ENCODE measurements around the gene ZNF507. TPM values are rescaled to one million over a fixed set of nuclear protein-coding genes. Genes with fewer than 3 reads are reported as not detected.

ZNF507 gene
- total RNA-seq, 1 donor from 2014 or later, result 22.2 TPM

DNA sequence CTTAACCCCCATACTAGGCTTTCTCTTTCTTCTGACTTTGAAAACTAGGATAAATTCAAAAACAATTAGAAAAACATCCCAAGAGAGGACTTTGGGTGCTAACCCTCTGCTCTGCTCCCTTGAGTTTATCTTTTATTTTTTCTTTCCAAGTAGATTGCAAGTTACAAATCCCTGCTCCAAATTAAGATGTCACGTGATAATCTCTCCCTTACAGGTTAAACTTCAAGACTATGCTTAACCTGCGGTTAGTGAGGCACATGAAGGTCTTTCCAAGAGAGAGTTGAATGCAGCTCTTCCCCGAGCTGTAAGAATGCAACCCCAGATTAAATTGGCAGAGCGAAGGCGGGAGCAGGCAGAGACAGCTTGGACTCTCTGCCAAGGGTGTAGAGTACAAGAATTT is 12.2 kb upstream of the ZNF507 start:
- Mint-ChIP-seq H3K36me3 (ENCODE audit: low read depth, unreplicated experiment) (no peaks in the 10 kb centered on the region), H3K27ac (ENCODE audit: unreplicated experiment) (no peak overlapping the region), H3K9me3 (ENCODE audit: unreplicated experiment) (no peaks in the 10 kb centered on the region), H3K4me1 (ENCODE audit: unreplicated experiment) (no peaks in the 10 kb centered on the region), H3K27me3 (ENCODE audit: unreplicated experiment) (peaks cover 2% of the 10 kb centered on the region), H3K4me3 (ENCODE audit: unreplicated experiment) (no peak overlapping the region)
- no peak for DNase-seq (ENCODE audit: low spot score)
- TF ChIP-seq, protein P1, sequence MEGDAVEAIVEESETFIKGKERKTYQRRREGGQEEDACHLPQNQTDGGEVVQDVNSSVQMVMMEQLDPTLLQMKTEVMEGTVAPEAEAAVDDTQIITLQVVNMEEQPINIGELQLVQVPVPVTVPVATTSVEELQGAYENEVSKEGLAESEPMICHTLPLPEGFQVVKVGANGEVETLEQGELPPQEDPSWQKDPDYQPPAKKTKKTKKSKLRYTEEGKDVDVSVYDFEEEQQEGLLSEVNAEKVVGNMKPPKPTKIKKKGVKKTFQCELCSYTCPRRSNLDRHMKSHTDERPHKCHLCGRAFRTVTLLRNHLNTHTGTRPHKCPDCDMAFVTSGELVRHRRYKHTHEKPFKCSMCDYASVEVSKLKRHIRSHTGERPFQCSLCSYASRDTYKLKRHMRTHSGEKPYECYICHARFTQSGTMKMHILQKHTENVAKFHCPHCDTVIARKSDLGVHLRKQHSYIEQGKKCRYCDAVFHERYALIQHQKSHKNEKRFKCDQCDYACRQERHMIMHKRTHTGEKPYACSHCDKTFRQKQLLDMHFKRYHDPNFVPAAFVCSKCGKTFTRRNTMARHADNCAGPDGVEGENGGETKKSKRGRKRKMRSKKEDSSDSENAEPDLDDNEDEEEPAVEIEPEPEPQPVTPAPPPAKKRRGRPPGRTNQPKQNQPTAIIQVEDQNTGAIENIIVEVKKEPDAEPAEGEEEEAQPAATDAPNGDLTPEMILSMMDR (IDR thresholded peaks at IDR 0.05; ENCODE audit: unreplicated experiment), result no peak

DNA sequence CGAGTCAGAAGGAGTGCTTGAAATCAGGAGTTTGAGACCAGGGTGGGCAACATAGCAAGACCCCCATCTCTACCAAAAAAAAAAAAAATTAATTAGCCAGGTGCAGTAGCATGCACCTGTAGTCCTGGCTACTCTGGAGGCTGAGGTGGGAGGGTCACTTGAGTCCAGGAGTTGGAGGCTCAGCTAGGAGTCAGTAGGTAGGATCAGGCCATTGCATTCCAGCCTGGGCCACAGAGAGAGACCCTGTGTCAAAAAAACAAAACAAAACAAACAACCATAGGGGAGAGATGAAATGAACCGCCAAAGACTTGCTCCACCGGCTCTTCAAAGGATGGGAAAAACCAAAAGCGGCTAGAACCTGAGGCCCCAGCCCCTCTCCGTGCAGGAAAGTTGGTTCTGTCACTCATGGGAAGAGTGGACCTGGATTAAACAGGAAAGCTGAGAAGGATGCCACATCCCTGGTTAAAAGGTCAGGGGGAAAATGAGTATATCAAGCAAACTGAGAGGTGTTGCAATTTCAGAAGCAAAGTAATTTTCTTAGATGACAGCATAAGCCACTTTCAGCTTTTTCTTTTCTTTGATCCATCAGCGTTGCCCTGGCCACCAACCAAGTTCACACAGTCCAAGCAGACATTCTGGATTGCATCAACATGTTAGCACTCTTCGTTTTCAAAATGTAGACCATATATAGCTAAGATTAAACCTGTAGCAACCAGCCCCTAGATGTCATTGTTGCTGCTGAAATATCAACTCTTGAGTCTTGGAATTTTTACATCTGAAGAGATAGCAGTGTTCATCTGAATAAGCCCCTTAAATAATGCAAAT is 8.9 kb upstream of the ZNF507 start:
- peaks cover 2% of the 10 kb centered on the region for H3K27me3 Mint-ChIP-seq (ENCODE audit: unreplicated experiment)
- no peaks in the 10 kb centered on the region for H3K9me3 Mint-ChIP-seq (ENCODE audit: unreplicated experiment)
- no peak overlapping the region for H3K27ac Mint-ChIP-seq (ENCODE audit: unreplicated experiment)
- no peak for DNase-seq (ENCODE audit: low spot score)
- no peaks in the 10 kb centered on the region for H3K36me3 Mint-ChIP-seq (ENCODE audit: low read depth, unreplicated experiment)
- TF ChIP-seq, protein P1 (IDR thresholded peaks at IDR 0.05; ENCODE audit: unreplicated experiment), result no peak
- no peaks in the 10 kb centered on the region for H3K4me1 Mint-ChIP-seq (ENCODE audit: unreplicated experiment)
- H3K4me3 Mint-ChIP-seq (ENCODE audit: unreplicated experiment), result no peak overlapping the region

DNA sequence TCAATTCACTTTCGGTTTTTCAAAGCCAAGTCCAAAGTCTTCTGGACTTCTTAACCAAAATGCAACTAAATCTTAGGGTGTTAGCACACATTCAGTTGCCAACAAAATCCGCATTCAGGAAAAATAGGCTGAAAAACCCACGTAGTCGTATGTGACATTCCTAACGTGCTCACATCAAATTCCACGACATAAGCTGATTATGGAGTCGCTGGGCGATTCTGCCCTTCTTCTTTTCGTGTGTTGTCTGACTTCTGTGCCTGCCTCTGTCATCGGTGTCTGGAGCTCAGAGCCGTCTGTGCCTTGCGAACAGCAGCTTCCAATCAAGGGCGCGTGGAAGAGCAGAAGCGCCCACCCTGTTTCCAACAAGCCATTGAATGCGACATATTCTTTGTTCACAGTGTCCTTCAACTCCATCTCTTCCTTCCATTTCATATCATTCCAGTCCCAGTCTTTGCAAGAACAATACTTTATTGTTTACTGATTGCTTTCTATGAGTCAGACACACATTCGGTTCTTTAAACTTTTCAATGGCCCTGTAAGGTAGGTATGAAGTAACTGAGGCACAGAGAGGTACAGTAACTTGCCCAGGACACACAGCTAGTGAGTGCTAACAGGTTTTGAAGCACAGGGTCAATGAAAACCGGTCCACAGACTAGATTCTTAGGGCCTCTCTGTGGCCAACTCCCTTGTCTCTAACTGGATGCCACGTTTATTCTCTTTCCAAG is 8.2 kb upstream of the ZNF507 start:
- H3K9me3 Mint-ChIP-seq (ENCODE audit: unreplicated experiment), result no peaks in the 10 kb centered on the region
- H3K27ac Mint-ChIP-seq (ENCODE audit: unreplicated experiment), result no peak overlapping the region
- TF ChIP-seq, protein P1 (IDR thresholded peaks at IDR 0.05; ENCODE audit: unreplicated experiment), result no peak
- DNase-seq (ENCODE audit: low spot score), result no peak
- peaks cover 2% of the 10 kb centered on the region for H3K27me3 Mint-ChIP-seq (ENCODE audit: unreplicated experiment)
- no peaks in the 10 kb centered on the region for H3K36me3 Mint-ChIP-seq (ENCODE audit: low read depth, unreplicated experiment)
- H3K4me1 Mint-ChIP-seq (ENCODE audit: unreplicated experiment), result no peaks in the 10 kb centered on the region
- no peak overlapping the region for H3K4me3 Mint-ChIP-seq (ENCODE audit: unreplicated experiment)

DNA sequence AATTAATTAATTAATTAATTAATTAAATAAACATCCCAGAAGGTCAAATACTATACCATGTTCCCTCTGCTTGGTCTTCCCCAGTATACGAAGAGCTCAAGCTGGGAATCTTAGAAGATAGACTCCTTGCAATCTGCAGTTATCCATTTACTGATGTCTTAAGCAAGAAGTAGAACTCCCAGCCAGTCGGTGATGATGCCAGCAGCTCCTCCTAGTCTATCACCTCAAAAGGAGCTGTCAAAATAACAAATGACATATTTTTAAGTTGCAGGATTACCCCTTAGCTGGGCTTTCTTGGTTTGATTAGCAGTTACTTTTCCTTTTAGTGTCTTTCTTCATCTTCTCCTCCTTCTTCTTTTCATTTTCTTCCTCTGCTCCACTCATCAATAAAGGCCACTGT is 6.0 kb upstream of the ZNF507 start:
- H3K4me1 Mint-ChIP-seq (ENCODE audit: unreplicated experiment), result no peaks in the 10 kb centered on the region
- H3K4me3 Mint-ChIP-seq (ENCODE audit: unreplicated experiment), result no peak overlapping the region
- no peaks in the 10 kb centered on the region for H3K9me3 Mint-ChIP-seq (ENCODE audit: unreplicated experiment)
- no peak for DNase-seq (ENCODE audit: low spot score)
- peaks cover 2% of the 10 kb centered on the region for H3K27me3 Mint-ChIP-seq (ENCODE audit: unreplicated experiment)
- no peaks in the 10 kb centered on the region for H3K36me3 Mint-ChIP-seq (ENCODE audit: low read depth, unreplicated experiment)
- H3K27ac Mint-ChIP-seq (ENCODE audit: unreplicated experiment), result no peak overlapping the region
- TF ChIP-seq, protein P1 (IDR thresholded peaks at IDR 0.05; ENCODE audit: unreplicated experiment), result no peak

Data from endothelial cell (in vitro differentiated cells).